ENCODE results near the gene HK3. TPM values are rescaled to one million over a fixed set of nuclear protein-coding genes. Genes with fewer than 3 reads are reported as not detected.

HK3 gene
- total RNA-seq (2014; rRNA removed), result not detected in 2 replicates
- polyA plus RNA-seq (2012), result not detected

DNA sequence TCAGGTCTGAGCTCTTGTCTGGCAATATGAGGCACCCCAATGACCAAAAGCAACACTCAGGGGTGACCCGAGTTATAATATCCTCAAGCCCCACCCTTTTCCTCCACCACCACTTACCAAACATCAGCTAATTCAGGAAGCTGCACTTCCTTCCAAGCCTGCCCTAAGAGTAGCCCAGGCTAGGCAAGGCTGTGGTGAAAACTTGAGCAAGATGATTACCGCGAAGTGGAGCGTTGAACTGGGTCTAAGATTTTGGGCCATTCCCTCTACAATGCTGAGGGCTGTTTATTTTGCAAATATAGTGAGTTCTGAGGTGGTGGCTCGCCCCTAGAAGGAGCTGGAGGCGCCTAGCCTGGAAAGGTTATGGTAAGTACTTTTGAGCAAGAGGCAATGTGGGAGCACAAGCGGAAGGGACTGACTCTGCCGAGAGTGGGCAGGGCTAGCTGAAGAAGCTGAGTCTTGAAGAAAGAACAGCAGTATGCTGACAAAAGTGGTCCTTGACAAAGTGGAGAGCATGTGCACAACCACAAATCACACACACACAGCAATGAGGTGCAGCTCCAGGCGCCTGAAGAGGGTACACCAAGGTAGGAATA lies at the start of gene HK3:
Gene HK3 (minus strand): TSS at position 51 of the 596 bp plus-strand sequence. CDS start 3,187 bp downstream, outside the sequence.
- DNase-seq (ENCODE audit: low read depth), result no peak

GRCh38 chr5:176948458-176948857 lies 49.3 kb upstream of the HK3 start:
- peak; percentile 14 for DNase-seq (ENCODE audit: low read depth)

DNA sequence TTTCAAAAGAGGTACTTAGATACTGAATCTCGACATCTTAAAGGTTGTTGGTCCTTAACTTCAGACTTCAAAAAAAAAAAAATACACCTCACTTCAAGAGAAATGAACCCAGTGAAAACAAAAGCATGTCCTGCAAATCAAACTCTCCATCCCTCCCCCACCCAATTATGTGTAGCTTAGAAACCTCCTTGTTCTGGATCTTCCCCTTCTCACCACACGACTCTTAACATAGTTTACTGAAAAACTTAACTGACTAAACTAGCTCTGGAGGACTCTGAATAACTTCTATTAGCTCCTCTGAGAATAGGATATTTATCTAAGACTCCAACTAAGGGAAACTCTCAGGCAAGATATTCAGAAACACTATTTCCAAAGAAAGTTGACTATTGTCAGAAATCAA lies 48.7 kb upstream of the HK3 start:
- no peak for DNase-seq (ENCODE audit: low read depth)

- DNase-seq (ENCODE audit: low read depth), result no peak
Measured at GRCh38 chr5:176944268-176944667, 45.1 kb upstream of the HK3 start.

DNA sequence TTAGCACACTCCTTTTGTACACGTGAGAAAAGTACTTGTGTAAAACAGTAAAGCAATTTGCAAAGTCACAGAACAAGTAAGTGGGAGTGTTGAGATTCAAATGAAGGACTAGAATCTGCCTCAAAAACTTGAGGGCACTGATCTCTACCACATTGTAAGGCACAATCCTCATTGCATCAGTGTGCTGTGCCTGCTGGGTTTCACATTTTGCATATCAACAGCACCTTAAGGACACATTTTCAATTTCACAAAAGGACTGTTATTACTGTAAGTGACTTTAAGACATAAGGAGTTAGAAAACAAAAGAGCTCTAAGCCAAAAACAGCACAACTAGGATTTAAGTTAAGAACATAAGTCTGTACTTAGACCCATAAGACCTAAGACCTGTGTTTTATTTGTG lies 44.7 kb upstream of the HK3 start:
- DNase-seq (ENCODE audit: low read depth), result no peak

GRCh38 chr5:176941951-176942350 lies 42.8 kb upstream of the HK3 start:
- DNase-seq (ENCODE audit: low read depth), result no peak

- DNase-seq (ENCODE audit: low read depth), result no peak
Measured at GRCh38 chr5:176938472-176938871, 39.3 kb upstream of the HK3 start.

- no peak for DNase-seq (ENCODE audit: low read depth)
Measured at GRCh38 chr5:176935017-176935416, 35.9 kb upstream of the HK3 start.

DNA sequence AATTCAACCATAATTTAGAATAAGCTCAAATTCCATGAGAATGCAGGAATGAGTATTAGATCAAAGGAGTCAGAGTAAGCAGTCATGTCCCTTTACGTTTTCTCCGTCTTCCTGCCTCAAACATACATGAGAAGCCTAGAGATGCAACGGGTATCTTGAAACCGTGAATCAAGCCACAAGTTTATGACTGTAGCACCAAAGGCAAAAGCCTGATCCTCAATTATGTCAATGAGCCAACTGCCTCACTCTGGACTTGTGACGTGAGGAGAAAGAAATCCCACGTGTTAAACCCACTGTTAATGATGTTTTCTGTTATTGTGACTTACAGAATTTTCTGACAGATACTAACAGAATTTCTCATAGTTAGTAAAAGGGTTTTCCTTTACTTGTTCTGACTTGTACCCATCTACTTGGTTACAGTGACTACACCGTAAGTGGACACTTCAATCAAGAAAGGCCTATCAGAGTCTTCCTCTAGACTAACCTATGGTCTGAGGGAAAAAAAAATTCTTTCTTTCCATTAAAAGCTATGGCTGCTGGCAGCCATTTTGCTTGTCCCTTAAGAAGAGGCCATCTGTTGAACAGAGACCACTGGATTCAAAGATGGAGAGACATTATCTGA lies 35.3 kb upstream of the HK3 start:
- no peak for DNase-seq (ENCODE audit: low read depth)

- DNase-seq (ENCODE audit: low read depth), result no peak
Measured at GRCh38 chr5:176929654-176930053, 30.5 kb upstream of the HK3 start.

DNA sequence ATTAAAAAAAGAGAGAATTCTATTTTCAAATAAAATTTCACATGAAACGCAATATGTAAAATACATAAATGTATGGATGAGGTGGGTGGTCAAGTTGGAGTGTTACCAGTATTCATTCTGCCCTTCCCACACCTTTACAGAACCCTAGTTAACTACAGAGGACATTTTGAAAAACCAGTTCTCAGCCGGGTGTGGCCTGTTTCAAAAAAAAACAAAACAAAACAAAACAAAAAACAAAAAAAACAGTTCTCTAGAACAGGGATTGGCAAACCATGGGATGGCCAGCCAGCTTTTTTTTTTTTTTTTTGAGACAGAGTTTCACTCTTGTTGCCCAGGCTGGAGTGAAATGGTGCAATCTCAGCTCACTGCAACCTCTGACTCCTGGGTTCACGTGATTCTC lies 28.4 kb upstream of the HK3 start:
- peak; percentile 4 for DNase-seq (ENCODE audit: low read depth)

GRCh38 chr5:176922817-176923216 lies 23.7 kb upstream of the HK3 start:
- no peak for DNase-seq (ENCODE audit: low read depth)

DNA sequence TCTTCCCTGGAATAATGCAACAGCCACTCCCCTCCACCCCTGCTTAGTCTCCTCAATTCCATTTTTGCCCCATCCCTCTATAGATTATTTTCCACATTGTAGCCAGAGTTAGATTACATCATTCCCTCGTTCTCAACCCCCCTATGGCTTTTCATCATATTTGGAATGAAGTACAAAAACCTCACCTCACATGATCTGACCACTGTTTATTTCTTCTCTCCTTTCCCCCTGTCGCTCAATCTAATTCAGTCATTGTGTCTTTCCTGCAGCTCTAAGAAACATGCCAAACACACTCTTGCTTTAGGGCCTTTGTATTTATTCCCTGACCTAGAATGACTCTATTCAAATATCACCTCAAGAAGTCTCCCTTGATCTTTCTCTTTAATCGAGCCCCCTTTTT lies 22.6 kb upstream of the HK3 start:
- no peak for DNase-seq (ENCODE audit: low read depth)

DNA sequence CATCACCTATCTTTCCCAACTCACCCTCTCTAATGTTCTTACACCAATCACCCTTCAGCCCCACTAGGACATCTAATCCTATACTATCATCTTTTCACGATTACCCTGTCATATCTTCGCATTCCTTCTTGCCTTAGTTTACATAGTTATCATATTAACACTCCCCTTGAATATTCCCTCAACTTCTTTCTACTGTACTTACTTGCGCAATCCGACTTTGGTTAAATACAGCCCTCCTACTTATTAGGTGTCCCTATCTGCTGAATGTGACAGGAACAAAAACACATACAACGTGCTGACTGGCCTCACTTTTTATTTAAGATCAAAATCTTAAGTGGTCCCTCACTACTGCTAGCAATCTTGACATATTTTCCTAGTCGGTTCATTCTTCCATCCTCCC lies 19.5 kb upstream of the HK3 start:
- DNase-seq (ENCODE audit: low read depth), result no peak

DNA sequence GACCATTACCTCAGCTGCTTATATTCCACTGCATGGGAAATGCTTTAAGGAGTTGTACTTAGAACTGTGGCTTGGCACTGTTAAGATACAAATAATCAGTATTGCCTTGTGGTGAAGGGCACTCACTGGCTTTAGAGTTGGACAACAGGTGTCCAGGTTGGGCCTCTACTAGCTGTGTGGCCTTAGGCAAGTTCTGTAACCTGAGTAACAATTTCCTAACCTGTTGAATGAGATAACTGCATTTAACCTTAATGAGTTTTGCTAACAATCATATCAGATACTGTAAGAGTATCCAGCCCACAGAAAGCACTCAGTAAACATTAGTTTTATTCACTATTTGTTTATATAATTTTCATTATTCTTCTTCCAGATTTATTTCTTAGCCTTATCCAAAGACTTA lies 17.2 kb upstream of the HK3 start:
- no peak for DNase-seq (ENCODE audit: low read depth)

DNA sequence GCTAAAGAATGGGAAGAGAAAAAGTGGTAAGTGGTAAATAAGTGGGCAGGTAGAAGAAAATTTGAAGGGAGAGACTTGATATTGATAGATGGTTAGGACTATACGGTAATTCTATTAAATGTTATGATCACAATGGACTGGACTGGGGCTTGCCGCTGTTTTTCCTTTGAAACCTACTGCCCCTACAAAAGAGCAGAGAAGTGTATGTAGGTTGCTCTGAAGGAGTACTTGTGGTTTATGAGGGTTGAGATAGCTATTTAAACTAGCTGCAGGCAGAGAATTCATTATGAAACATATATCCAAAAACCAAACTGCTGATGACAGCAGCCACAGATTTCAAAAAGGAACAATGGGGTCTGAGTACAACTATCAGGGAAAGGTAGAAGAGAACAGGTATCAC lies 16.8 kb upstream of the HK3 start:
- no peak for DNase-seq (ENCODE audit: low read depth)

GRCh38 chr5:176912115-176912514 lies 13.0 kb upstream of the HK3 start:
- DNase-seq (ENCODE audit: low read depth), result no peak

DNA sequence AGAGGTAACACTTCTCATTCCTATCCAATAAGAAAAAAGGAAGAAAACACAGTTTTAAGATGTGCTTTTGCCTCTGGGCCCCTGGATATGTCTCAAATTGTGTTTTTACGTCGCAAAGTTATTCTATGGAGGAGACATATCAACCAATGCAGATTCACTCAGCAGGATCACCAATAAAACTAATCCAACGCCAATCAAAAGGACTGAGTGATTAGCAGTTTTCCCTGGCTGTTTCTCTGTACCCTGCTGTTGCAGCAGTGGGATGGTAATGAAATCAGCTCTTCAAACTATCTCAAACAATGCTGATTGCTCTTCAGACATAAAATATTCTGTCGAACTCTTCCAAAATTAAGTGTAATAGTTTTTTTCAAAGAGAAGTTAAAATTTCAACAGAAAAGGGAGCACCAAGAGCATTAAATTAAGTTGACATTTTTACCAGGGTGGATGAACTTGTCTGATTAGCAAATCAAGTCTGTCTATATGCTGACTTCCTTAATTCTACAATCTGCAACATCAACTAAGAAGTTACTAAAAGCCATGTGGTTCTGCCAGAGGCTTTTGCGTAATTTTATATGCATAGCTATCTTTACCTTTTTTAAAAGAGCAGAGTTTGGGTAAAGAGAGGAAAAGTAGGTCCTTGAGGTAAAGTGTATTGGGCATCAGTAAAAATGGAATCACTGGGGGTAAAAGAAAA lies 9.7 kb upstream of the HK3 start:
- no peak for DNase-seq (ENCODE audit: low read depth)

DNA sequence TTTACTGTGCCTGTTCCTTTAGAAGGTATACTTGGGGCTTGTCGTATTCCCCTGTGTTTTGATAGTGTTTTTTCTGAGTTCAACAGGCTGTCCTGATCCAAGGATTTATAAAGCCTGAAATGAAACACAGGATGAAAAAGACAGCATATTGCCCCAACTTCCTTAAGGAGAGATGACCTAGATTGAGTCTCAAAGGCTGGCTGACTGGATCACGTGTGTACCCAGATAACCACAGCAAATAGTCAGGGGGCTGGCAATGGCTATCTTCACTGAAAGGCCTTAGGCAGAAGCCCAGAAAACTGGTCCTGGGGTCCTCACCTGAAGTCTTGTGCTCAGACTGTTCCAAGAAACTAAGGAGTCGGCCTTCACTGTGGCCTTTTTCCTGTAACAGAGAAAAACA lies 7.7 kb upstream of the HK3 start:
- no peak for DNase-seq (ENCODE audit: low read depth)

- DNase-seq (ENCODE audit: low read depth), result no peak
Measured at GRCh38 chr5:176906126-176906525, 7.0 kb upstream of the HK3 start.

DNA sequence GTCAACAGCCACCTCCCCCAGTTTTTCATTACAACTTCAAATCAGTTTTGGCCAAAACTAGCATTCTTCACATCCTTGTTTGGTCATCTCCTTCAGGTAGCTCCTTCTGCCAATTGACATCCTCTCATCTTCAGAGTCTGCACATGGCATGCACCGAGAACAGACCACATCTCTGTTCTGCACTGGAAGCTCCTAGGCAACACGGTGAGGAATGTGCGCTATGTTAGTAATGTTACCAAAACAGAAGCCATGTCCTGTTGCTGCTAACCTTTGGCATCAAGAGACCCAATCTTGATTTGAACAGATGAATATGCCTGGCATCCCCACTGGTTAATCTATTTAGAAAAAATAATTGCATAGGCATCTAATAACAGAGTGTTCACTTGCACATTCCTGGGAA lies 5.1 kb upstream of the HK3 start:
- DNase-seq (ENCODE audit: low read depth), result no peak

- DNase-seq (ENCODE audit: low read depth), result no peak
Measured at GRCh38 chr5:176902911-176903664, 3.9 kb upstream of the HK3 start.

All from LHCN-M2 (cell line).